CD4-positive, alpha-beta T cell (primary cell): Measurements from ENCODE around the gene TSPYL1. TPM values are rescaled to one million over a fixed set of nuclear protein-coding genes. Genes with fewer than 3 reads are reported as not detected.

ENCODE experiments used
- ATAC-seq: fragments of 200-7000 bp; cut with Tn5 transposase; one replicate; pipeline ENCODE4 v1.10.0; 2022; ENCODE audit warnings: mild to moderate bottlenecking; ENCODE audit not compliant: poor library complexity
- CTCF ChIA-PET: fragments of 350-600 bp; sonication (Branson Sonifier 250); formaldehyde crosslinking; loops from one replicate; lab custom pipeline; 2021; ENCODE audit warnings: antibody characterized with exemption, inconsistent platforms; lab: Charles Lee
- POLR2A ChIA-PET: fragments of 350-600 bp; sonication (Branson Sonifier 250); formaldehyde crosslinking; loops from one replicate; lab custom pipeline; 2021; ENCODE audit warnings: antibody characterized with exemption, inconsistent platforms; lab: Charles Lee
- DNase-seq, 14 experiments: peaks; one replicate each; pipeline ENCODE4 v3.0.0-alpha.2; 2013 to 2020; ENCODE audit warnings: mixed read lengths in 2 of 14
- H3K27ac ChIP-seq, 2 donors: one replicate each; pipeline versions ENCODE4 v1.5.1 to v1.7.0; 2013; ENCODE audit warnings: low read length in 2 of 2, low read depth in 1 of 2, mild to moderate bottlenecking in 1 of 2
- H3K27me3 ChIP-seq, 2 experiments: 1 replicate in 1 of 2; 2 replicates in 1 of 2; pipeline versions ENCODE4 v1.6.1 to v1.7.0; 2013; ENCODE audit warnings: low read length in 2 of 2, control low read depth in 1 of 2, mild to moderate bottlenecking in 1 of 2, moderate library complexity in 1 of 2; ENCODE audit not compliant: insufficient read depth in 2 of 2, control insufficient read depth in 1 of 2
- H3K36me3 ChIP-seq: one replicate; pipeline ENCODE4 v1.6.1; 2013; ENCODE audit warnings: low read length, control low read depth; ENCODE audit not compliant: insufficient read depth
- H3K4me1 ChIP-seq: one replicate; pipeline ENCODE4 v1.6.1; 2013; ENCODE audit warnings: low read length, control low read depth; ENCODE audit not compliant: insufficient read depth
- H3K4me3 ChIP-seq: one replicate; pipeline ENCODE4 v1.5.1; 2013; ENCODE audit warnings: mild to moderate bottlenecking, low read length, moderate library complexity
- H3K9me3 ChIP-seq, 2 experiments: 1 replicate in 1 of 2; 2 replicates in 1 of 2; pipeline versions ENCODE4 v1.6.1 to v1.7.0; 2013; ENCODE audit warnings: low read length in 2 of 2, mild to moderate bottlenecking in 2 of 2, control low read depth in 1 of 2, moderate library complexity in 1 of 2; ENCODE audit not compliant: control insufficient read depth in 1 of 2, insufficient read depth in 1 of 2
- H3K27ac Mint-ChIP-seq: one replicate; pipeline ENCODE4 v1.8.0; 2020; ENCODE audit warnings: mixed read lengths
- H3K27me3 Mint-ChIP-seq: one replicate; pipeline ENCODE4 v1.8.0; 2021; ENCODE audit warnings: mixed read lengths
- H3K36me3 Mint-ChIP-seq: one replicate; pipeline ENCODE4 v1.8.0; 2021; ENCODE audit warnings: low read depth, mixed read lengths
- H3K4me1 Mint-ChIP-seq: one replicate; pipeline ENCODE4 v1.8.0; 2021; ENCODE audit warnings: low read depth, mixed read lengths
- H3K4me3 Mint-ChIP-seq: one replicate; pipeline ENCODE4 v1.8.0; 2020; ENCODE audit warnings: mild to moderate bottlenecking, mixed read lengths
- H3K9me3 Mint-ChIP-seq: one replicate; pipeline ENCODE4 v1.8.0; 2020; ENCODE audit warnings: mixed read lengths
- intact Hi-C, 2 experiments: fragments of 100-400 bp; cut with DNase I in 1 of 2; cut with micrococcal nuclease in 1 of 2; formaldehyde crosslinking; loops; one replicate each; pipeline versions ENCODE4 v1.15.1 to v1.9.0; 2023 to 2025; cut with DNase I, micrococcal nuclease
- total RNA-seq, 174 experiments: library from RNA in 2 of 174; stranded (reverse) in 2 of 174; gene quantifications; one replicate each; pipeline ENCODE4 v1.2.3 and lab custom pipeline; 2021 to 2026
- TF ChIP-seq, protein P1 (sequence below): fragments of 200-600 bp; IDR thresholded peaks from one replicate; pipeline ENCODE4 v1.8.0; 2022; ENCODE audit warnings: antibody characterized with exemption, mild to moderate bottlenecking

The TSPYL1 gene
- total RNA-seq, 2 experiments from 2014 or later: 225 to 226 TPM

DNA sequence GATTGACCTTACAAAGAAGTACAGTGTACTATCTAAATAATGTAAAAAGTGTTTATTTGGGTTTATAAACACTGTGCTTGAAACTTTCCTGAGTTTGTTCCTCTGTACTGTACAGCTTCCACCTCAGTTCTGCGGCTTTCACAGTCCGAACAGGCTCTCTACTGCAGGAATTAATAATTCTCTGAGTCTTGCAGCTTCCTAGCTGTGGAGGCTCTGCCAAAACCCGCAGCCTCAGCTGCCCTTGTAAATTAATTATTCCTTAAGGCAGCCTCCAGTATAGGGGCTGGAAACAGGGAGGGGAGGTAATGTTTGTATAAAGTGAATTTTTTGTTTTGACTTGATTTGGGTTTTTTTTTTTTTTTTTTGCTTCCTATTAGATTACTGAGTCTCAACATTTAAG is 45.0 kb downstream of the TSPYL1 start:
- no peaks in the 10 kb centered on the region for H3K4me1 Mint-ChIP-seq
- H3K36me3 ChIP-seq: peaks cover 27% of the 10 kb centered on the region
- no peak overlapping the region for H3K27ac Mint-ChIP-seq
- no peak overlapping the region for H3K27ac ChIP-seq
- H3K4me3 Mint-ChIP-seq: no peak overlapping the region
- no peaks in the 10 kb centered on the region for H3K9me3 Mint-ChIP-seq
- peaks cover 49% of the 10 kb centered on the region for H3K36me3 Mint-ChIP-seq
- TF ChIP-seq, protein P1, sequence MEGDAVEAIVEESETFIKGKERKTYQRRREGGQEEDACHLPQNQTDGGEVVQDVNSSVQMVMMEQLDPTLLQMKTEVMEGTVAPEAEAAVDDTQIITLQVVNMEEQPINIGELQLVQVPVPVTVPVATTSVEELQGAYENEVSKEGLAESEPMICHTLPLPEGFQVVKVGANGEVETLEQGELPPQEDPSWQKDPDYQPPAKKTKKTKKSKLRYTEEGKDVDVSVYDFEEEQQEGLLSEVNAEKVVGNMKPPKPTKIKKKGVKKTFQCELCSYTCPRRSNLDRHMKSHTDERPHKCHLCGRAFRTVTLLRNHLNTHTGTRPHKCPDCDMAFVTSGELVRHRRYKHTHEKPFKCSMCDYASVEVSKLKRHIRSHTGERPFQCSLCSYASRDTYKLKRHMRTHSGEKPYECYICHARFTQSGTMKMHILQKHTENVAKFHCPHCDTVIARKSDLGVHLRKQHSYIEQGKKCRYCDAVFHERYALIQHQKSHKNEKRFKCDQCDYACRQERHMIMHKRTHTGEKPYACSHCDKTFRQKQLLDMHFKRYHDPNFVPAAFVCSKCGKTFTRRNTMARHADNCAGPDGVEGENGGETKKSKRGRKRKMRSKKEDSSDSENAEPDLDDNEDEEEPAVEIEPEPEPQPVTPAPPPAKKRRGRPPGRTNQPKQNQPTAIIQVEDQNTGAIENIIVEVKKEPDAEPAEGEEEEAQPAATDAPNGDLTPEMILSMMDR: no peak
- ATAC-seq (no peak), DNase-seq (no peak)
- no peaks in the 10 kb centered on the region for H3K4me1 ChIP-seq
- ChIA-PET CTCF (interaction anchor here (2.0 kb wide), 1 partner anchor 34 kb away, joined by 5 read pairs; no protein-coding TSS in a partner anchor), POLR2A (no interaction called here)
- H3K4me3 ChIP-seq: no peak overlapping the region
- no peaks in the 10 kb centered on the region for H3K9me3 ChIP-seq
- intact Hi-C loops: no loop called here
- no peaks in the 10 kb centered on the region for H3K27me3 ChIP-seq
- no peaks in the 10 kb centered on the region for H3K27me3 Mint-ChIP-seq

DNA sequence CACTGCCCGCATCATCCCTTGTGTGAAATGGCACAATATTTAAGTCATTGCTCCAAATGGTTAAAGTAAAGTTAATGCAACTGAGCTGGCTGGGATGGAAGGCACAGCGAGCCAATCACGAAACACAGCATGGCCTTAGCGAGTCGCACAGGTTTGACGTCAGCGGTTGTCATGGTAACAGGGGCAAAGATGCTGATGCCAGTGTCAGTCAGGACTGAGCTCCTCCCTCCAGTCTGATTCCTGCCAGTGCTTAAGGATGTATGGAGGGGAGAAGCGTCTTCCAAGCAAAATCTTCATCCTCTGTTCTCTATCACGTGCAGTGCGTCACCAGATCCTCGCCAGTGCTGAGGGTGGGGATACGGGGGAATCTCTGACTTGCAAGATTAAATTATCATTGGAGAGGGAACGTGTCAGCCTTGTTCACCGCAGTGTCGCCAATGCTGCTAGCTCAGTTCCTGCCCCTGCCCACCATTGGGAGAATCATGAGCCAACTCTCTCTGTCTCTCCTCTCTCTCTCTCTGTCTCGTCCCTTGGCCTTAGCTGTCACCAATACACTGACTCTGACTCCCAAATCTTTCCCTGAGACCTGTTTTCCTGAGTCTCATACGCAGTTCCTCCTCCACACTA is 50.3 kb downstream of the TSPYL1 start:
- Mint-ChIP-seq H3K4me1 (no peaks in the 10 kb centered on the region), H3K27me3 (no peaks in the 10 kb centered on the region), H3K4me3 (no peak overlapping the region), H3K9me3 (no peaks in the 10 kb centered on the region), H3K36me3 (peaks cover 32% of the 10 kb centered on the region), H3K27ac (no peak overlapping the region)
- CTCF ChIA-PET: interaction anchor here (1.5 to 1.7 kb wide), 2 partner anchors 11 to 59 kb away, joined by 3 to 4 read pairs; no protein-coding TSS in a partner anchor
- H3K4me1 ChIP-seq: no peaks in the 10 kb centered on the region
- H3K9me3 ChIP-seq: no peaks in the 10 kb centered on the region
- POLR2A ChIA-PET: no interaction called here
- peaks cover 15% of the 10 kb centered on the region for H3K36me3 ChIP-seq
- H3K27ac ChIP-seq: no peak overlapping the region
- DNase-seq: peak in 4 of 14 experiments; percentile 13 to 34 (median 20)
- TF ChIP-seq, protein P1: no peak
- no peaks in the 10 kb centered on the region for H3K27me3 ChIP-seq
- intact Hi-C loops: no loop called here
- no peak overlapping the region for H3K4me3 ChIP-seq
- no peak for ATAC-seq

Other genes starting within 250 kb of the TSPYL1 start
- not detected for gene FRK, start 219.0 kb downstream of the TSPYL1 start, total RNA-seq
- gene NT5DC1, start 179.1 kb downstream of the TSPYL1 start, total RNA-seq: 10 to 100 TPM; 24.2 to 27.2 TPM
- gene COL10A1, start 153.8 kb downstream of the TSPYL1 start, total RNA-seq: not detected
- 10 to 100 TPM; 35.9 to 37.7 TPM for gene TSPYL4, start 25.9 kb downstream of the TSPYL1 start, total RNA-seq
- gene DSE, start 91.0 kb upstream of the TSPYL1 start, total RNA-seq: 1 to 10 TPM; 7.5 to 8.0 TPM
- gene CALHM6, start 181.4 kb upstream of the TSPYL1 start, total RNA-seq: 1 to 10 TPM; 3.0 to 3.1 TPM
- not detected for gene CALHM5, start 231.7 kb upstream of the TSPYL1 start, total RNA-seq